Measurements from ENCODE around the gene EDEM2.
"Not testable (repeated sequence)": the region's sequence is repeated elsewhere in the genome, so short reads cannot be mapped to it uniquely, and the experiment has no call there.

The EDEM2 gene

GRCh38 chr20:35122756-35123405 lies 24.3 kb downstream of the EDEM2 start:
- no peak for DNase-seq

GRCh38 chr20:35121186-35121585 lies 25.9 kb downstream of the EDEM2 start:
- no peak for DNase-seq

DNA sequence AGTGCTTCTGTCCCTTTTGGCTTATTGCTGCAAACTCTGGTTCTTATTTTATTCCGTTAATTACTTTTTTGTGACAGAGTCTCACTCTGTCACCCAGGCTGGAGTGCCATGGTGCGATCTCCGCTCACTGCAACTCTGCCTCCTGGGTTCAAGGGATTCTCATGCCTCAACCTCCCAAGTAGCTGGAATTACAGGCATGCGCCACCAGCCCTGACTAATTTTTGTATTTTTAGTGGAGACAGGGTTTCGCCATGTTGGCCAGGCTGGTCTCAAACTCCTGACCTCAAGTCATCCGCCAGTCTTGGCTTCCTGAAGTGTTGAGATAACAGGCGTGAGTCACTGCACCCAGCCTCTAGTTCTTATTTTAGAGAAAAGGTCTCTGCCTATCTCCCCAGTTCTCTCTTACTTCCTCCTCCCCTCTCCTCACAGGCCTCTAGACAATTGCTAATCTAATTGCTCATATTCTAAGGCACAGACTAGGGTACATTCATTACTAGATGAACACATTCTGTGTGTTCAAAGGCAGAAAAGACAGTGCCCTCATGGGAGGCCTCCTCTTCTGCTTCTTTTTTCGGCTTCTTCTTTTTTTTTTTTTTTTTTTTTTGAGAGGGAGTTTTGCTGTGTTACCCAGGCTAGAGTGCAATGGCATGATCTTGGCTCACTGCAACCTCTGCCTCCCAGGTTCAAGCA lies 27.0 kb downstream of the EDEM2 start:
- no peak for DNase-seq

- no peak for DNase-seq
Measured at GRCh38 chr20:35117629-35118028, 29.5 kb downstream of the EDEM2 start.

- DNase-seq, result no peak
Measured at GRCh38 chr20:35117196-35117595, 29.9 kb downstream of the EDEM2 start.

DNA sequence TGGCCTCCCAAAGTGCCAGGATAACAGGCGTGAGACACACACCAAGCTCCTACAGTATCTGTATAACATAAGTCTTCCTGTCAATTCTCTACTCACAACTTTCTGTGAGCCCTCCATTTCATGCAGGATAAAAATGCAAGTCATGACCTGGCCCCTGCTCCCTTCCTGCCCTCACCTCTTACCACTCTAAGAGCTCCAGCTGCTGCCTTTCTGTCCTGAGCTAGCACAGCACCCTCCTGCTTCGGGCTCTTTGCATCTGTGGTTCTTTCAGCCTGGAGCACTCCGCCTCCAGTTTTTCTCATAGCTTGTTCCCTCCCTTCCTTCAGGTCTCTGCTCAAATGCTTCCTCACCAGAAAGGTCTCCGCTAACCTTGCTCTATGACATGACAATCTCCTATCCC lies 30.9 kb downstream of the EDEM2 start:
- DNase-seq, result no peak

DNA sequence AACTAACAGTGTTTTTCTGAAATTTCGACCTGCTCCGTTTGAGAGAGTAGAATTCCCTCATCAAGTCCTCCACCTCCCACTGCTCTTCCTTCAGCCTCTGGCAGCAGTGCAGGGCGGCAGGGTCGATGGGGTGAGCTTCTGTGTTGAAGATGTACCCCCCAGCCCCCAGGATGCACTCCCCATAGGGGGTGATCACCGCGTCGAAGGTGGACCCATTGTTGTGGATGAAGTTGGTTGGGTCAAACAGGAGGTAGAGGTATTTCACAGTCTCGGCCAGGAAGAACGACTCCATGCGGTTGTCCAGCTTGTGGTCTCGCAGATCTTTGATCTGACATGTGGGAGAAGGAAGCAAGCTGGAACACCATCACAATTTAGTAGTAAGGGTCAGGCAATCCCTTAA lies 31.5 kb downstream of the EDEM2 start:
- DNase-seq, result no peak

- DNase-seq, result not testable (repeated sequence)
Measured at GRCh38 chr20:35112276-35112675, 34.9 kb downstream of the EDEM2 start.

DNA sequence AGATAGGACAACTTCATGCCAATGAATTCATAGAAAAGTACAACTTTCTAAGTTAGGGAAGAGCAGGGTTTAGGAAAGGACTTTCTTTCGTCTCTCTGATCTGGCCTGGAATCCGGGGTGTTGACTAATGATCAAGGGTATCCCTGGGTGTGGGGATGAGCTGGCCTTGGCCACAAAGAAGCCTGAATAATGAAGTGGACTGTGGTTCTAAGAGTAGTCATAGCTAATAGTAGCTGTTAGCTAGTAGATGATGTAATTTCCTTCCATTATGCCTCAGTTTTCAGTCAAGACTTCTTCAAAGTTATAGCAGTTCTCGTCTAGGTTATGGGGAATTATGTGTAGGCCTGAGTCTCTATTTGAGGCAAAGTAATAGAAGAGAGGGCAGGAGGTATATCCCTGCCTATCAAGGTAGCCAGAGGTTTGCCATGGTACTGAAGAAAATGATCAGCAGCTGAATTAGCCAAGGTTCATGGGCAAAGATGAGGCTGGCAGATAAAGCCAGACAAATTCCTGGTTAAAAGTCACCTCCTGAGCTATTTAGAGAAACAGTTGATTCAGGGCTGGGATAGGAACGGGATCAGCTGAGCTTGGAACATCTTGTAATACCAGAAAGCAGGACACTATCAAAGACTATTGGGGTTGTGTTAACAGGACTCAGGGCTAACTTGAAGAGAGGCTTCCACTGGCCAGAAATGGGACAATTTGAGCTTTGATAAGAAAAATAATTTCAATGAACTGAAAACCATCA lies 35.8 kb downstream of the EDEM2 start:
- no peak for DNase-seq

DNA sequence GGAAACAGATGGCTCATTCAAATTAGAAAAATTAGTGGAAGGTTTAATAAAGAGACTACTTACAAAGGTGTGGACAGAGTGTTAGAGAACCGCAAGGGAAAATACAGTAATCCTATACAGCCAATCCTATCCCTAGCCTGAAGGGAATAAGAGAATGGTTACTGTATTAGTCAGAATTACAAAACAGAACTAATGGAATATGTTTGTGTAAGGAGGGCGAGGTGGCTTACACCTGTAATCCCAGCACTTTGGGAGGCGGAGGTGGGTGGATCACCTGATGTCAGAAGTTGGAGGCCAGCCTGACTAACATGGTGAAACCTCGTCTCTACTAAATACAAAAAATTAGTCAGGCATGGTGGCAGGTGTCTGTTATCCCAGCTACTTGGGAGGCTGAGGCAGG lies 38.2 kb downstream of the EDEM2 start:
- no peak for DNase-seq

DNA sequence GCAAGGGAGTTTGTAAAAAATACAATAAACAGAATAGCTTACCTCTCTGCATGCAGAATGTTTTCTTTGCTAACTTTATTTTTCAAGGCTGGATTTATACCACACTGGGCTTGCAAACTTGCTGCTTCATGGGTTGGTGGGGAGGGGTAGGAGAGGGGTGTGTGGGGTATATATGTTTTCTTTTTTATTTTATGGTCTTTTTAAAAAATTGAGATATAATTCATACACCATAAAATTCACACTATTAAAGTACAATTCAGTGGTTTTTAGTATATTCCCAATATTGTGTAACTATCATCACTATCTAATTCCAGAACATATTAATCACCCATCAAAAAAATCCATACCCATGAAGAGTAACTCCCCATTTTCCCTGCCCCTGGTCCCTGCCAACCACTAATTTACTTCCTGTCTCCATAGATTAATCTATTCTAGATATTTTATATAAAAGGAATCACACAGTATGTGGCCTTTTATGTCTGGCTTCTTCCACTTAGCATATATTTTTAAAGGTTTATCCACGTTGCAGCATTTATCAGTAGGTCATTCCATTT lies 40.2 kb downstream of the EDEM2 start:
- DNase-seq, result no peak

DNA sequence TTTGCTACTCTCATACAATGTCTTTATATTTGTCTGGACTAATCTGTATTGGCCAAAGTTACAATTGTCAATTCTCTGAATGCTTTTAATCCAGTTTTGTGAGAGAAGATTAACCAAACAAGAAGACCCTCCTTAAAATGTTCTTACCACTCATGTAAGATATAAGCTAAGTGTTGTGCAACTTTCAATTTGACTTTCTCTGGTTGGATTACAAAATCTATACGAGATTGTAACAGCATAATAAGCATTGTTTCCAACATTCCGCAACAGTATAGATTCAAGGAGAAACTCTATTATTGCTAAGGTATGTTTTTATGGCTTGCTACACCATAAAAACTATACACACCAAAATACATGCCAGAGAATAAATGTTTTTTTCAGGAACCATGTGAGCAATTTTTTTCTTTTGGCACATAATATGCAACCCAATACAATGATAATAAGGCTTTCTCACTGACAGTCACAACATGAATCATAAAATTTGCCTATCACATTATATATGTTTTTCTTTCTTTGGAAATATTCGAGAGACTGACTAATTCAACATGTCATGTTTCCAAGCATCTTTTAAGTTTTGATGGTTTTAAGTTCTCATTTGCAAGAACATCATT lies 42.3 kb downstream of the EDEM2 start:
- DNase-seq, result no peak

DNA sequence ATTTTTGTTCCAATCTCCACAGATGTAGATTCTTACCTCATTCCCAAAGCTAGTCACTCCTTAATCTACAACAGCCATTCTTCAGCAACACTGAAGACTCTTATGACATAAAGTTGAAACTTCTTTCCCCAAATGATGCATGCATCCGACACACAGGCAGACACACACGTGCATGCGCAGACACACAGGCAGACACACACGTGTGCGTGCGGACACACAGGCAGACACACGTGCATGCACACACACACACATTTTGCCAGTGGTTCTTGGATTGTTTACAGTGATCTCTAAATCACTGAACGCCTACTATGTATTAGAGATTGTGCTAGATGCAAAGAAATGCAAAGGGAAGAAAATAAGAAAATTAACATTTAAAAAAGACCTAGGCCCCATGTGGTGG lies 45.5 kb downstream of the EDEM2 start:
- DNase-seq, result no peak

GRCh38 chr20:35093267-35093884 lies 53.8 kb downstream of the EDEM2 start:
- no peak for DNase-seq

DNA sequence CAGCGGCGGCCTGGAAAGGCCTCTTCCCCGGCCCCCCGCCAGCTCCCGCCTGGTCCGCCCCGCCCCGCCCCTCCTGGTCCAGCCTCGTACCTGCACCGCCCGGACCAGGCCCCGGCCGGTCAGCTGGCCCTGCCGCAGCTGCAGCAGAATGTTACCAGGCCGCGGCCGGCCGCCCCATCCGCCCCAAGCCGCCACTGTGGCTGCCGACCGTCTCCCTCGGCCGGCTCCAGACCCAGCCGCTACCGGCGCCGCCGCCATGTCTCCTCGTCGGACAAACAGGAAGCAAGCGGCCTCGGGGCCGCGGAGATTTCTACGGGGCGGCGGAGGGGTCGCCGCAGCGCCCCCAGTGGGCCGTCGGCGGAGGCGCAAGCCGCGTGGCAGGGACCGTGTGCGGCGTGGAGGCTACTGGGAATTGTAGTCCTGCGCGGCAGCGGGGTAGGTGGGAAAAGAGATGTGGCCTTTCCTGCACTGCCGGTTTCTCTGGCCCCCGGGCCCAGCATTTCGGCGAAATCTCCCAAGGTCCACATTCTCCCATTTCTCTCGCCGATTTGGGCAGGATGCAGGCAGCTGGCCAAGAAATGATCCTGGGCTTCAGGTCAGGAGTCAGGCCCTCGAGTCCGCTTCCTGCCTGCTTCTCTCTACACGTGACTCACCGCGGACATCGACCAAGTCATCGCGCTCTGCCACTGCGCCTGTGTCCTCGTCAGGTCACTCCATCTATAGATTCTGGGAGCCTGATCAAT lies 54.4 kb downstream of the EDEM2 start, which contains the start of gene TRPC4AP:
Gene TRPC4AP (minus strand): TSS at position 284 of the 743 bp plus-strand sequence. CDS start 26 bp downstream, at position 258.
- peak; percentile 89 for DNase-seq

DNA sequence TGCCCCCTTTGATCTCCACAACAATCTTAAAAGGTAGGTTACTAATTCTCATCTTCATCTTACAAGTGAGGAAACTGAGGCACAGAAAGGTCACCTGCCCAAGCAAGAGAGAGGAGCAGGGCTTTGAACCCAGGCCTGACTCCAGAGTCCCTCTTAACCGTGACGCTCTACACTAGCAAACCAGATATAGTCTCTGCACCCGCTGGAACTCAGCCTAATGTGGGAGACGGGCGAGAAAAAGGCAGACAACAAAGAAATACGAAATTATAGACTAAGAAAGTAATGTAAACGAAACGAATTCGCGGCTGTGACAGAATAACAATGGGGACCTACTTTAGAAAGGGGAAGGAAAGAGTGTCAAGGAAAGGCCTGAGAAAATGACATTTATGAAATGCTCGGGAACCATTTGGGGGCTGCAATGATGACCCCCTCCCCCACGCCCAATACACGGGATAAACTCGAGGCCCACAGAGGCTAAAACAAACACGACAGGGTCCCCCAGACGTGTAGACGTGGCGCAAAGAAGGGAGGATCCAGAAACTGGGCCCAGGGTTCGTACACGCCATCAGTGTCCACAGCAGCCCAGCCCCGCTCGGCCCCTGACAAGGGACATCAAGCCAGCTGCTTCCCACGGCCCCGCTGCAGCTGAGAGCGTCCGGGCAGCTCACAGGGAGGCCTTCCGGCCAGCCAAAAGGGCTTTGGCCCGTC lies 55.2 kb downstream of the EDEM2 start:
- DNase-seq, result no peak

- no peak for DNase-seq
Measured at GRCh38 chr20:35088231-35089145, 58.6 kb downstream of the EDEM2 start.

DNA sequence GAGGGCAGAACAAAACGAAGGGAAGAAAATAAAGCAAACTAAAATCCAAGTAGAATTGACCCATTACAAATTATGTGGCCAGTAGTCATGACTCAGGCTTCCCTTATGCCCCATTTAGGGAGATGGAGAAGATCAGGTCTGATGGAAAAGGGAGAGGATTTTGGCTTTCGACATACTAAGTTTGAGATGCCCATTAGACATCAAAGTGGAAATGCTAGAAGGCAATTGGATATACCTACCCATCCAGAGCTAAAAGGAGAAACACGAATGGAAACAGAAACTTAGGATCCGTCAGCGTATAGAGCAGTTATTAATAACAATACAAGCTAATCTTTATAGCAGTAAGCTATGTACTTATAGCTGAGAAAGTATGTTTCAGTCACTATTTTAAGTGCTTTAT lies 59.3 kb downstream of the EDEM2 start:
- DNase-seq, result no peak

DNA sequence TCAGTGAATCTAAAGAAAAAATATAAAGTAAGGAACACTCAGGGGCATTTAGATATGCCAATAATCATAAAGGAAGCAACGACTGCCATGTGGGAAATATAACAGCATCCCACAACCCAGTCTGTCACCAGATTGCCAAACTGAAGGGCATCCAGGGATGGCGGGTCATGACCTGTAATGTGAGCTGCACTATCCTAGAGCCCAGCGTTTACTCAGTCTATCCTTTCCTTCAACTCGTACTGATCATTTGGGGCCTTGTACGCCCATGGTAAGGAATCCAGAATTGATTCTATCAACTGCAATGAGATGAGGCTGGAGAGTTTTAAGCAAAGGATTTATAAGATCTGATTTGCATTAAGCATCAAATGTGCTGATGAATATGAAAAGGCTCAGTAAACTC lies 59.8 kb downstream of the EDEM2 start:
- DNase-seq, result no peak
